H9 (cell line): ENCODE data around the gene MRPL39. TPM values are rescaled to one million over a fixed set of nuclear protein-coding genes. Genes with fewer than 3 reads are reported as not detected.

Experiments used
- DNase-seq: peaks from one replicate; pipeline ENCODE4 v3.0.0-alpha.2; 2017
- H2AFZ ChIP-seq: one replicate; pipeline ENCODE4 v1.6.1; 2013; ENCODE audit warnings: mild to moderate bottlenecking, low read length, control low read depth, moderate library complexity
- H2AK5ac ChIP-seq: 2 replicates; pipeline ENCODE4 v1.6.1; 2013; ENCODE audit warnings: low read length, control low read depth, mixed read lengths; ENCODE audit not compliant: insufficient read length
- H2BK120ac ChIP-seq: one replicate; pipeline ENCODE4 v1.6.1; 2013; ENCODE audit warnings: low read depth, mild to moderate bottlenecking, low read length, control low read depth, inconsistent platforms; ENCODE audit not compliant: poor library complexity, severe bottlenecking
- H2BK12ac ChIP-seq: 2 replicates; pipeline ENCODE4 v1.6.1; 2013; ENCODE audit warnings: low read length, control low read depth, mixed read lengths, low read depth; ENCODE audit not compliant: insufficient read length
- H2BK15ac ChIP-seq: 2 replicates; pipeline ENCODE4 v1.6.1; 2013; ENCODE audit warnings: low read depth, low read length, control low read depth
- H2BK20ac ChIP-seq: one replicate; pipeline ENCODE4 v1.6.1; 2013; ENCODE audit warnings: low read depth, mild to moderate bottlenecking, low read length, control low read depth, inconsistent platforms; ENCODE audit not compliant: poor library complexity, severe bottlenecking
- H2BK5ac ChIP-seq: 2 replicates; pipeline ENCODE4 v1.6.1; 2013; ENCODE audit warnings: low read length, control low read depth, mixed read lengths; ENCODE audit not compliant: insufficient read length
- H3K14ac ChIP-seq: 2 replicates; pipeline ENCODE4 v1.6.1; 2013; ENCODE audit warnings: low read length, control low read depth; ENCODE audit not compliant: insufficient read depth
- H3K18ac ChIP-seq: 2 replicates; pipeline ENCODE4 v1.6.1; 2013; ENCODE audit warnings: low read depth, mild to moderate bottlenecking, mixed read lengths, low read length, control low read depth; ENCODE audit not compliant: insufficient read length
- H3K23ac ChIP-seq: 2 replicates; pipeline ENCODE4 v1.6.1; 2013; ENCODE audit warnings: low read length, control low read depth, mixed read lengths, low read depth; ENCODE audit not compliant: insufficient read length
- H3K23me2 ChIP-seq: 2 replicates; pipeline ENCODE4 v1.6.1; 2013; ENCODE audit warnings: low read depth, mild to moderate bottlenecking, mixed read lengths, low read length, control low read depth; ENCODE audit not compliant: insufficient read length, poor library complexity, severe bottlenecking
- H3K27ac ChIP-seq: 2 replicates; pipeline ENCODE4 v1.5.1; 2013; ENCODE audit warnings: low read length, control low read depth, mixed read lengths, low read depth; ENCODE audit not compliant: insufficient read length
- H3K27me3 ChIP-seq: 2 replicates; pipeline ENCODE4 v1.6.1; 2013; ENCODE audit warnings: low read length, control low read depth, inconsistent platforms; ENCODE audit not compliant: insufficient read depth
- H3K4ac ChIP-seq: 2 replicates; pipeline ENCODE4 v1.6.1; 2013; ENCODE audit warnings: low read depth, mild to moderate bottlenecking, control low read depth, inconsistent platforms, low read length, moderate library complexity
- H3K4me1 ChIP-seq: 2 replicates; pipeline ENCODE4 v1.6.1; 2013; ENCODE audit warnings: low read length, control low read depth, inconsistent platforms; ENCODE audit not compliant: insufficient read depth
- H3K4me2 ChIP-seq: 2 replicates; pipeline ENCODE4 v1.6.1; 2013; ENCODE audit warnings: low read length, control low read depth, mixed read lengths; ENCODE audit not compliant: insufficient read length, insufficient read depth
- H3K56ac ChIP-seq: 2 replicates; pipeline ENCODE4 v1.6.1; 2013; ENCODE audit warnings: low read depth, mild to moderate bottlenecking, mixed read lengths, low read length, control low read depth; ENCODE audit not compliant: insufficient read length
- H3K79me1 ChIP-seq: 2 replicates; pipeline ENCODE4 v1.6.1; 2013; ENCODE audit warnings: low read depth, mild to moderate bottlenecking, moderate library complexity, low read length, control low read depth, inconsistent platforms; ENCODE audit not compliant: insufficient read depth, poor library complexity, severe bottlenecking
- H3K79me2 ChIP-seq: 2 replicates; pipeline ENCODE4 v1.6.1; 2013; ENCODE audit warnings: low read length, control low read depth, inconsistent platforms; ENCODE audit not compliant: insufficient read depth
- H3K9ac ChIP-seq: 2 replicates; pipeline ENCODE4 v1.6.1; 2013; ENCODE audit warnings: low read length, control low read depth, mixed read lengths; ENCODE audit not compliant: insufficient read length; ENCODE audit errors: extremely low read depth
- H3K9me3 ChIP-seq: one replicate; pipeline ENCODE4 v1.6.1; 2013; ENCODE audit warnings: low read depth, low read length, inconsistent platforms; ENCODE audit not compliant: control insufficient read depth
- H3T11ph ChIP-seq: one replicate; pipeline ENCODE4 v1.6.1; 2013; ENCODE audit warnings: mild to moderate bottlenecking, low read length, control low read depth, inconsistent platforms
- H4K20me1 ChIP-seq: one replicate; pipeline ENCODE4 v1.6.1; 2013; ENCODE audit not compliant: control insufficient read depth, insufficient read length, insufficient read depth
- H4K5ac ChIP-seq: 2 replicates; pipeline ENCODE4 v1.6.1; 2013; ENCODE audit warnings: low read depth, mild to moderate bottlenecking, mixed read lengths, low read length, control low read depth; ENCODE audit not compliant: insufficient read length
- H4K8ac ChIP-seq: replicated peaks from 2 replicates; pipeline ENCODE4 v1.6.1; 2013; ENCODE audit warnings: low read length, control low read depth, mixed read lengths, low read depth; ENCODE audit not compliant: insufficient read length
- H4K91ac ChIP-seq: 2 replicates; pipeline ENCODE4 v1.6.1; 2013; ENCODE audit warnings: low read depth, mild to moderate bottlenecking, moderate library complexity, mixed read lengths, low read length, control low read depth; ENCODE audit not compliant: insufficient read length
- H3K27ac Mint-ChIP-seq, 3 experiments: 2 replicates in 2 of 3; 3 replicates in 1 of 3; pipeline ENCODE4 v1.8.0; 2020 to 2021; ENCODE audit warnings: mixed read lengths in 3 of 3, mild to moderate bottlenecking in 1 of 3, moderate library complexity in 1 of 3
- H3K27me3 Mint-ChIP-seq: 2 replicates; pipeline ENCODE4 v1.8.0; 2021; ENCODE audit warnings: low read depth, mild to moderate bottlenecking, moderate library complexity, mixed read lengths
- H3K36me3 Mint-ChIP-seq, 3 experiments: 2 replicates in 2 of 3; 3 replicates in 1 of 3; pipeline ENCODE4 v1.8.0; 2020 to 2021; ENCODE audit warnings: low read depth in 3 of 3, mixed read lengths in 3 of 3; ENCODE audit not compliant: insufficient read depth in 1 of 3
- H3K4me1 Mint-ChIP-seq, 2 experiments: 2 replicates each; pipeline ENCODE4 v1.8.0; 2020; ENCODE audit warnings: mixed read lengths in 2 of 2
- H3K4me3 Mint-ChIP-seq, 2 experiments: 2 replicates in 1 of 2; 3 replicates in 1 of 2; pipeline ENCODE4 v1.8.0; 2020 to 2021; ENCODE audit warnings: mild to moderate bottlenecking in 2 of 2, mixed read lengths in 2 of 2, moderate library complexity in 1 of 2
- H3K9me3 Mint-ChIP-seq, 2 experiments: 2 replicates in 1 of 2; 3 replicates in 1 of 2; pipeline ENCODE4 v1.8.0; 2020; ENCODE audit warnings: mild to moderate bottlenecking in 2 of 2, mixed read lengths in 2 of 2, moderate library complexity in 1 of 2
- CTCF ChIP-seq: fragments of 200-600 bp; sonication (generic); conservative IDR thresholded peaks from 3 replicates; pipeline ENCODE4 v1.8.0; 2021; ENCODE audit warnings: antibody characterized with exemption, mild to moderate bottlenecking
- WGBS: extraction: QIAGEN DNeasy Blood & Tissue Kit; methylation state at CpG from one replicate; pipeline ENCODE4 v1.1.7; 2013; ENCODE audit warnings: missing lambda C conversion rate, low lambda C conversion rate, mixed read lengths; ENCODE audit not compliant: insufficient read length; ENCODE audit errors: extremely low coverage; 5-methylcytosine and 5-hydroxymethylcytosine counted together
- total RNA-seq: library from RNA; stranded (reverse); gene quantifications from 2 replicates; pipeline ENCODE4 v1.2.1, GENCODE V29; 2021

MRPL39 gene
- total RNA-seq, 1 experiment from 2014 or later, result 58.8 TPM

- Mint-ChIP-seq H3K4me3 (no peak overlapping the region), H3K27ac (no peak overlapping the region), H3K4me1 (peaks cover 7 to 10% of the 10 kb centered on the region in 2 experiments; a peak in 2 of 4 replicates), H3K9me3 (no peaks in the 10 kb centered on the region), H3K36me3 (no peaks in the 10 kb centered on the region; a peak in 1 of 7 replicates), H3K27me3 (peaks cover 49% of the 10 kb centered on the region)
- Histone ChIP-seq H2BK15ac (no peak overlapping the region), H3K27ac (no peak overlapping the region), H4K20me1 (no peaks in the 10 kb centered on the region), H3K56ac (no peak overlapping the region), H3K14ac (no peak overlapping the region), H3K4me2 (no peak overlapping the region), H2AFZ (no peak overlapping the region), H4K8ac (no peak overlapping the region), H2AK5ac (no peak overlapping the region), H3K4ac (no peak overlapping the region), H2BK20ac (no peak overlapping the region), H2BK5ac (no peak overlapping the region), H2BK12ac (no peak overlapping the region), H3K79me1 (no peaks in the 10 kb centered on the region), H3K23ac (no peak overlapping the region), H3K4me1 (no peaks in the 10 kb centered on the region), H3K23me2 (peaks cover 9% of the 10 kb centered on the region), H4K91ac (no peak overlapping the region), H4K5ac (no peak overlapping the region), H3K18ac (no peak overlapping the region), H3K79me2 (no peaks in the 10 kb centered on the region), H2BK120ac (no peak overlapping the region), H3K27me3 (peaks cover 6% of the 10 kb centered on the region; the same call in 1 of the 2 replicates), H3T11ph (no peak overlapping the region), H3K9ac (no peak overlapping the region), H3K9me3 (no peaks in the 10 kb centered on the region)
- WGBS, result no CpG with 5 or more reads among the region's 4 CpGs
- TF ChIP-seq CTCF, result no peak
- DNase-seq, result no peak
Observed at GRCh38 chr21:25560271-25560685, 47.0 kb downstream of the MRPL39 start.
